ENCODE results near the gene HOXA7.

Gene HOXA7

DNA sequence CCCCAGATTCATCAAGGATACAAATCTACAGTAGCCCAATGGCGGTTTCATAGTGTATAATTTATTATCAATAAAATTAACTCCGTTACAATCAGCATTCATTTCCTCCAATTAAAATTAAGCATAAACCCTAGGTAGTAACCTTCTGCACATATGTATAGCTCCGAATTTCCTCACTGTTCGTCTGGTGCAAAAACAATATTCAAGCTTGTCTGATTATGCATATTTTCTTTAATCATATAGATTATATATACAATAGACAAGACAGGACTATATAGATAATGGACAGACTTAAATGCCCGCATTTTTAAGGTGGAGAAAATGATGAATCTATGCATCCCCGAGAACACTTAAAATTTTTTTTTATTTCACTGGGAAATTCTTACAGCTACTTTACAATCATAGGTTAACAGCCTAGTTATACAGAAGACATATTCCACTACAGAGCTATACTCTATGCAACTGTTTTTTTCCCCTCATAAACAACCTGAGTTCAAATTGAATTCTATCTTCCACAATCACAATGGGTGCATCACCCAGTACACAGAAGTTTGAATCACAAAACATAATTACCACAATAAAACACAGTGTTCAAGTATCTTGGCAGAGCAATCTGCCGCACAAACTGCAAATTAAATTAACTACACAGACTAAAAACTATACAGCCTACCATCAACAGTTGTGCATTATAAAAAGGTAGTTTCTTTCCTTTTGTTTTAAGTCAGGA lies 6.2 kb upstream of the HOXA7 start:
- TF ChIP-seq, protein P1, sequence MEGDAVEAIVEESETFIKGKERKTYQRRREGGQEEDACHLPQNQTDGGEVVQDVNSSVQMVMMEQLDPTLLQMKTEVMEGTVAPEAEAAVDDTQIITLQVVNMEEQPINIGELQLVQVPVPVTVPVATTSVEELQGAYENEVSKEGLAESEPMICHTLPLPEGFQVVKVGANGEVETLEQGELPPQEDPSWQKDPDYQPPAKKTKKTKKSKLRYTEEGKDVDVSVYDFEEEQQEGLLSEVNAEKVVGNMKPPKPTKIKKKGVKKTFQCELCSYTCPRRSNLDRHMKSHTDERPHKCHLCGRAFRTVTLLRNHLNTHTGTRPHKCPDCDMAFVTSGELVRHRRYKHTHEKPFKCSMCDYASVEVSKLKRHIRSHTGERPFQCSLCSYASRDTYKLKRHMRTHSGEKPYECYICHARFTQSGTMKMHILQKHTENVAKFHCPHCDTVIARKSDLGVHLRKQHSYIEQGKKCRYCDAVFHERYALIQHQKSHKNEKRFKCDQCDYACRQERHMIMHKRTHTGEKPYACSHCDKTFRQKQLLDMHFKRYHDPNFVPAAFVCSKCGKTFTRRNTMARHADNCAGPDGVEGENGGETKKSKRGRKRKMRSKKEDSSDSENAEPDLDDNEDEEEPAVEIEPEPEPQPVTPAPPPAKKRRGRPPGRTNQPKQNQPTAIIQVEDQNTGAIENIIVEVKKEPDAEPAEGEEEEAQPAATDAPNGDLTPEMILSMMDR (conservative IDR thresholded peaks at IDR 0.05; ENCODE audit: low read depth, low read length): no peak
- DNase-seq (ENCODE audit: low read depth): no peak
- H3K4me3 ChIP-seq (ENCODE audit: low read length): no peak overlapping the region

DNA sequence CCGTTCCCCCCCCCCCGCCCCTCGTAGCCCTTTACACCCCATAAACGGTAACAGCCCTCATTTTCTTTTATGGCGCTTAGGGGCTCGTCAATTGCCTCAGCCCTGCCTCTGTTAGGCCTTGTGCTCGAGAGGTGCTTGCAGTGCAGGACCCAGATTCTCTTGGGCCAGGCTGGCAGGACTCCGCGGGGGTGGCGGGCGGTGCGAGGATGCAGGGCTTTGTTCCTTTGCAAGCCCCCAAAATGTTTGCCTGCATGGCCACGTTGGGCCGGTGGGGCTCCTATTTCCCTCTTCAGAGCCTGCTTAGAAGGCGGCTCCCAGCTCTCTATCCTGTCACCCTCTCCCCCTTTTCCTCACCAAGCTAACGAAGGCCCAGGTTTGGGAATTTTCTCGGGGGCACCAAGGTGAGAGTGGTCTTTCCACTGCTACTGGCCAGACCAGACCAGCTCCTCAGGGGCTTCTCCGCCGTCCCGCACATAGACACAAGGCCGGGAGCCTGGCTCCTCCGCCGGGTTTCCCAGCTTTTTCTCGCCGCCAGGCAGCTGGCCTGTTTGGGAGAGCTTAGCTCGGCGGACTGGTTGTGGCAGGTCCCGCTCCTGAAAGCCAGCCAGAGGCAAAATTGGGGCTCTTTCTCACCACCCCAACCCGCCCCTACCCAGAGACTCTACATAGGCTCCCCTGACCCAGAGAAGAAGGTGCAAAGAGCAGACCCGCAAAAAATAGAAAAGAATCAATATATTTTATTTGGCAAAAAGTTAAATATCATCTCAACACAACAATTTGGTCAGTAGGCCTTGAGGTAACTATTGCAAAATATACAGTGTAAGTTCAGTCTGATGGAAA lies 5.5 kb upstream of the HOXA7 start:
- no peak for DNase-seq (ENCODE audit: low read depth)
- no peak overlapping the region for H3K4me3 ChIP-seq (ENCODE audit: low read length)
- TF ChIP-seq, protein P1 (conservative IDR thresholded peaks at IDR 0.05; ENCODE audit: low read depth, low read length): no peak

GRCh38 chr7:27161214-27161720 lies 4.8 kb upstream of the HOXA7 start:
- TF ChIP-seq, protein P1 (conservative IDR thresholded peaks at IDR 0.05; ENCODE audit: low read depth, low read length): no peak
- no peak overlapping the region for H3K4me3 ChIP-seq (ENCODE audit: low read length)
- DNase-seq (ENCODE audit: low read depth): no peak

DNA sequence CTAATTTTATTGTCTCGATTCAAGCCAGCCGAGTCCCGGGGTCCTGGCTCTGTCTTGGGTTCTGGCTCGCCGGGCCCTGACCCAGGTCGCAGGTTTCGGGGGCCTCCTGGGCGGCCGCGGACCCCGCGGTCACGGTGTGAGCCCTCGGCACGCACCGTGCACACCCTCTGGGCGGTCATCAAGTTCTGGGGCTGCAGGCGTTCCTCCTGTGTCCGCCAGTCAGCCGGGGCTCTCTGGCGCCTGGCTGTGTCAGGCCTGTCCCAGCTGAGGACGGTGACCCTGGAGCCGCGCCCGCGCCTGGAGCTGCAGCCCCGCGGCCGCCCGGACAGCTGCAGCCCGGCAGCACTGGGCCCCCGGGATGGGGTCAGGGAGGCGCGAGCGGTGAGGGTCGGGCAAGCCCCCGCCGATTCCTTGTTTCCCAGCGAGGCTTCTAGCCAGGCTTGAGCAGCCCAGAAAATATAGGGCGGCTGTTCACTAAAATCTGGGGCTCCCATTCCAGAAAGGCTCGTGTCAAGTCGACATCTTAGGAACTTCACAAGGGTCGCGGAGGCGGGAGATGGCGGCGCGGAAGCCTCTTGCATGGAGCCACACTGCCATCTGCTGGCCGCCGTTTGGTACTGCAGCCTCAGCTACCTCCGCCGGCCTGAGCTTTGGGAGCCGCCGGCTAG lies 4.2 kb upstream of the HOXA7 start:
- DNase-seq (ENCODE audit: low read depth): peak; percentile 17
- H3K4me3 ChIP-seq (ENCODE audit: low read length): peak overlapping the region; percentile 49
- TF ChIP-seq, protein P1 (conservative IDR thresholded peaks at IDR 0.05; ENCODE audit: low read depth, low read length): peak; percentile 93

- TF ChIP-seq, protein P1 (conservative IDR thresholded peaks at IDR 0.05; ENCODE audit: low read depth, low read length): no peak
- DNase-seq (ENCODE audit: low read depth): no peak
- H3K4me3 ChIP-seq (ENCODE audit: low read length): no peak overlapping the region
Measured at GRCh38 chr7:27160145-27160545, 3.7 kb upstream of the HOXA7 start.

DNA sequence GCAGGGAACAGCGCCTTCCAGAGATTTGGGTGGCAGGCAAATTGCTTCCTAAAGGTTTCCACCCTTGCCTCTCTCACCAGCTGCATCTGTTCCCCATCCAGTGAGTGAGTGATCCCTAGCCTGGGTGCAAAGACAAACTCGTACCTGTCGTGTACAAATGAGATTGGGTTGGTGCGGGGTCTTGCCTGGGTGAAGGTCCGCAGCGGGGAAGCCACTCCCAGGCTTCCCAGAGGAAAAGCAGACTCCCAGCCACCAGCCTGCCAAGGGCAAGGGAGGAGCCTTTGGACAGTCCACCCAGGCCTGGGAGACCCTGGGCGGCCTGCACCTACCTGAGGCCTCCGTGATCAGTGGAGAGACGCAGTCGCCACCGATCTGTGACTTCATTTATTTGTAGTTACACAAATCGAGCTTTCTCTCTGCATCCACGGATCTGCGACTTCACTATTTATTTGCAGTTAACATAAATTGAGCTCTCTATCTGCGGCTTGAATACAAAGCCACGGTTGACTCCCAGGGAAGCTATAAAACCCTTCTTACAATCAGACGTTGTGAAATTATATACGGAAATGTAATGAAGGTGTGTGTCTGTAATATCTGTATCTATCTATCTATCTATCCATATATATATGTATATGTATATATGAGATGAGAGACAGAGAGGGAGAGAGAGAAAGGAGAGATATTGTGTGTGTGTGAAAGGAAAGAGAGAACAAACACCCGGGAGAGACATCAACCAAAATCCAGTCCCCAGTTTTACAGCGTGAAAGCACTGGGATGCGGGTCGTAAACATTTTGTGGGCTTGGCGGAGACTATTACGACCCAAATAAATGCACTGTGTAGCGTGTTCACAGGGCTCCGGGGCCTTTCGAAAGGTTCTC lies 3.0 kb upstream of the HOXA7 start:
- H3K4me3 ChIP-seq (ENCODE audit: low read length): no peak overlapping the region
- DNase-seq (ENCODE audit: low read depth): no peak
- TF ChIP-seq, protein P1 (conservative IDR thresholded peaks at IDR 0.05; ENCODE audit: low read depth, low read length): no peak
